Astrocyte (in vitro differentiated cells and primary cell): ENCODE data around the gene H6PD. TPM values are rescaled to one million over a fixed set of nuclear protein-coding genes. Genes with fewer than 3 reads are reported as not detected.

ENCODE experiments used
- DNase-seq: peaks from one replicate; pipeline ENCODE4 v3.0.0-alpha.2; 2010; ENCODE audit warnings: low read depth
- FAIRE-seq: peaks from 2 replicates; lab custom pipeline; 2011; peaks lifted over from hg19 to GRCh38; lab: Jason Lieb, UNC
- H2AFZ ChIP-seq: 2 replicates; pipeline ENCODE4 v1.6.0; 2012; ENCODE audit warnings: low read depth, low read length, inconsistent platforms
- H3K27ac ChIP-seq: 2 replicates; pipeline ENCODE4 v1.5.1; 2011; ENCODE audit warnings: low read depth, low read length, inconsistent platforms
- H3K27me3 ChIP-seq: 2 replicates; pipeline ENCODE4 v1.6.0; 2011; ENCODE audit warnings: low read length, inconsistent platforms; ENCODE audit not compliant: insufficient read depth
- H3K36me3 ChIP-seq: 2 replicates; pipeline ENCODE4 v1.5.1; 2011; ENCODE audit warnings: low read length, inconsistent platforms; ENCODE audit not compliant: insufficient read depth
- H3K4me1 ChIP-seq: 2 replicates; pipeline ENCODE4 v1.5.1; 2011; ENCODE audit warnings: low read length, inconsistent platforms; ENCODE audit not compliant: insufficient read depth
- H3K4me2 ChIP-seq: 2 replicates; pipeline ENCODE4 v1.6.0; 2012; ENCODE audit warnings: low read length, inconsistent platforms
- H3K4me3 ChIP-seq: 2 replicates; pipeline ENCODE4 v1.5.1; 2011; ENCODE audit warnings: low read depth, mild to moderate bottlenecking, low read length, inconsistent platforms; ENCODE audit not compliant: insufficient read depth
- H3K79me2 ChIP-seq: 2 replicates; pipeline ENCODE4 v1.6.0; 2012; ENCODE audit warnings: mild to moderate bottlenecking, low read length, inconsistent platforms; ENCODE audit not compliant: insufficient read depth
- H3K9ac ChIP-seq: 2 replicates; pipeline ENCODE4 v1.6.0; 2012; ENCODE audit warnings: mild to moderate bottlenecking, low read length, inconsistent platforms
- H3K9me3 ChIP-seq: 2 replicates; pipeline ENCODE4 v1.5.1; 2012; ENCODE audit warnings: low read depth, mild to moderate bottlenecking, low read length, inconsistent platforms; ENCODE audit not compliant: insufficient read depth
- H4K20me1 ChIP-seq: 2 replicates; pipeline ENCODE4 v1.6.0; 2012; ENCODE audit warnings: low read length, inconsistent platforms; ENCODE audit not compliant: insufficient read depth
- H3K27ac Mint-ChIP-seq: one replicate; pipeline ENCODE4 v1.8.0; 2021; ENCODE audit warnings: mild to moderate bottlenecking, mixed read lengths; ENCODE audit not compliant: unreplicated experiment
- H3K27me3 Mint-ChIP-seq: one replicate; pipeline ENCODE4 v1.8.0; 2021; ENCODE audit warnings: low read depth, mixed read lengths; ENCODE audit not compliant: unreplicated experiment
- H3K36me3 Mint-ChIP-seq: one replicate; pipeline ENCODE4 v1.8.0; 2021; ENCODE audit warnings: low read depth, mixed read lengths; ENCODE audit not compliant: unreplicated experiment
- H3K4me1 Mint-ChIP-seq: one replicate; pipeline ENCODE4 v1.8.0; 2021; ENCODE audit warnings: low read depth, mixed read lengths; ENCODE audit not compliant: unreplicated experiment
- H3K4me3 Mint-ChIP-seq: one replicate; pipeline ENCODE4 v1.8.0; 2021; ENCODE audit warnings: mild to moderate bottlenecking, moderate library complexity, mixed read lengths; ENCODE audit not compliant: unreplicated experiment
- H3K9me3 Mint-ChIP-seq: one replicate; pipeline ENCODE4 v1.8.0; 2021; ENCODE audit warnings: mild to moderate bottlenecking, mixed read lengths; ENCODE audit not compliant: unreplicated experiment
- CTCF ChIP-seq: IDR thresholded peaks from 2 replicates; pipeline ENCODE4 v1.5.1; 2011; ENCODE audit warnings: low read depth, mild to moderate bottlenecking, inconsistent platforms, low read length, moderate library complexity; ENCODE audit not compliant: insufficient read depth
- EZH2 ChIP-seq: IDR thresholded peaks from 2 replicates; pipeline ENCODE4 v1.6.1; 2012; ENCODE audit warnings: mild to moderate bottlenecking, low read length, inconsistent platforms; ENCODE audit not compliant: insufficient read depth
- total RNA-seq: library from RNA; stranded (reverse); gene quantifications from 2 replicates; pipeline ENCODE4 v1.2.1, GENCODE V29; 2021

H6PD gene
- total RNA-seq, 1 donor from 2014 or later: 13.9 TPM

- peaks cover 42% of the 10 kb centered on the region for H3K79me2 ChIP-seq
- FAIRE-seq: no peak
- peak within 1 kb of the TSS; percentile 60 for H3K27ac Mint-ChIP-seq
- H3K27me3 Mint-ChIP-seq: no peaks in the 10 kb centered on the region
- peak within 1 kb of the TSS; percentile 100 for H3K4me2 ChIP-seq
- peak within 1 kb of the TSS; percentile 83 for H3K27ac ChIP-seq
- H3K4me1 Mint-ChIP-seq: peaks cover 28% of the 10 kb centered on the region
- peaks cover 3% of the 10 kb centered on the region for H3K36me3 ChIP-seq
- peak within 1 kb of the TSS; percentile 98 for H3K9ac ChIP-seq
- peaks cover 8% of the 10 kb centered on the region for H3K9me3 Mint-ChIP-seq
- peaks cover 36% of the 10 kb centered on the region for H3K4me1 ChIP-seq
- peak within 1 kb of the TSS; percentile 99 for H3K4me3 ChIP-seq
- peak within 1 kb of the TSS; percentile 31 for H2AFZ ChIP-seq
- TF ChIP-seq CTCF (no peak), EZH2 (no peak)
- H3K27me3 ChIP-seq: no peaks in the 10 kb centered on the region
- peaks cover 4% of the 10 kb centered on the region for H3K9me3 ChIP-seq
- peaks cover 8% of the 10 kb centered on the region for H3K36me3 Mint-ChIP-seq
- DNase-seq: peak; percentile 57
- H3K4me3 Mint-ChIP-seq: peak within 1 kb of the TSS; percentile 82
- peaks cover 42% of the 10 kb centered on the region for H4K20me1 ChIP-seq
These were observed 58.0 kb downstream of the H6PD start, which contains the start of gene SPSB1 for GRCh38 chr1:9292361-9293240. Gene SPSB1 (plus strand): TSS chr1:9292894. CDS start chr1:9355892, 62,998 bp downstream.

- H3K27ac Mint-ChIP-seq: no peak overlapping the region
- Histone ChIP-seq H3K9me3 (peaks cover under 1% of the 10 kb centered on the region), H4K20me1 (peaks cover 47% of the 10 kb centered on the region), H3K9ac (peak overlapping the region; percentile 98), H3K4me3 (peak overlapping the region; percentile 99), H3K27me3 (no peaks in the 10 kb centered on the region), H3K27ac (no peak overlapping the region), H3K4me2 (peak overlapping the region; percentile 100), H3K4me1 (peaks cover 36% of the 10 kb centered on the region), H3K36me3 (peaks cover 3% of the 10 kb centered on the region), H2AFZ (no peak overlapping the region), H3K79me2 (peaks cover 48% of the 10 kb centered on the region)
- FAIRE-seq (no peak), DNase-seq (no peak)
- no peak overlapping the region for H3K4me3 Mint-ChIP-seq
- peaks cover 8% of the 10 kb centered on the region for H3K36me3 Mint-ChIP-seq
- peaks cover 7% of the 10 kb centered on the region for H3K9me3 Mint-ChIP-seq
- H3K27me3 Mint-ChIP-seq: no peaks in the 10 kb centered on the region
- no peak for TF ChIP-seq CTCF
- no peak for TF ChIP-seq EZH2
- H3K4me1 Mint-ChIP-seq: peaks cover 29% of the 10 kb centered on the region
These were observed 58.6 kb downstream of the H6PD start for GRCh38 chr1:9293241-9293532.
